HG02623 (cell line): Measurements from ENCODE around the gene ANKRD50.

Experiments
- ATAC-seq: cut with Tn5 transposase; IDR thresholded peaks from one replicate; pipeline ENCODE4 v1.9.1; 2021; ENCODE audit warnings: moderate library complexity; ENCODE audit not compliant: unreplicated experiment

Gene ANKRD50

GRCh38 chr4:124710911-124711310 lies 1.6 kb downstream of the ANKRD50 start:
- no peak for ATAC-seq

- ATAC-seq, result no peak
Measured at GRCh38 chr4:124710015-124710741, 2.4 kb downstream of the ANKRD50 start.

- no peak for ATAC-seq
Measured at GRCh38 chr4:124708517-124709300, 3.8 kb downstream of the ANKRD50 start.

GRCh38 chr4:124705393-124705792 lies 7.1 kb downstream of the ANKRD50 start:
- ATAC-seq, result no peak

- ATAC-seq, result no peak
Measured at GRCh38 chr4:124703154-124703553, 9.4 kb downstream of the ANKRD50 start.

GRCh38 chr4:124697441-124697840 lies 15.1 kb downstream of the ANKRD50 start:
- no peak for ATAC-seq

- ATAC-seq, result no peak
Measured at GRCh38 chr4:124696182-124696581, 16.4 kb downstream of the ANKRD50 start.

GRCh38 chr4:124694946-124695598 lies 17.5 kb downstream of the ANKRD50 start:
- ATAC-seq, result no peak

- ATAC-seq, result no peak
Measured at GRCh38 chr4:124694306-124694705, 18.2 kb downstream of the ANKRD50 start.

GRCh38 chr4:124691801-124692200 lies 20.7 kb downstream of the ANKRD50 start:
- no peak for ATAC-seq

GRCh38 chr4:124686279-124686678 lies 26.3 kb downstream of the ANKRD50 start:
- ATAC-seq, result no peak

GRCh38 chr4:124685851-124686250 lies 26.7 kb downstream of the ANKRD50 start:
- ATAC-seq, result no peak

GRCh38 chr4:124684301-124684700 lies 28.2 kb downstream of the ANKRD50 start:
- no peak for ATAC-seq

GRCh38 chr4:124682384-124682783 lies 30.1 kb downstream of the ANKRD50 start:
- no peak for ATAC-seq

- no peak for ATAC-seq
Measured at GRCh38 chr4:124666496-124666895, 46.0 kb downstream of the ANKRD50 start.

GRCh38 chr4:124658795-124659194 lies 53.7 kb downstream of the ANKRD50 start:
- ATAC-seq, result no peak

GRCh38 chr4:124650614-124651013 lies 61.9 kb downstream of the ANKRD50 start:
- ATAC-seq, result no peak

GRCh38 chr4:124647599-124647998 lies 64.9 kb downstream of the ANKRD50 start:
- no peak for ATAC-seq

- ATAC-seq, result no peak
Measured at GRCh38 chr4:124644621-124645020, 67.9 kb downstream of the ANKRD50 start.

GRCh38 chr4:124642846-124643245 lies 69.7 kb downstream of the ANKRD50 start:
- ATAC-seq, result no peak

- no peak for ATAC-seq
Measured at GRCh38 chr4:124641715-124642381, 70.7 kb downstream of the ANKRD50 start.
